ENCODE results near the gene TEP1. TPM values are rescaled to one million over a fixed set of nuclear protein-coding genes. Genes with fewer than 3 reads are reported as not detected.

Gene TEP1
- total and polyA plus RNA-seq, 2 of the 13 experiments (the other 11 are each of a cell fraction or from before 2014, with no cell fraction given) = 11.0 to 12.8 TPM

DNA sequence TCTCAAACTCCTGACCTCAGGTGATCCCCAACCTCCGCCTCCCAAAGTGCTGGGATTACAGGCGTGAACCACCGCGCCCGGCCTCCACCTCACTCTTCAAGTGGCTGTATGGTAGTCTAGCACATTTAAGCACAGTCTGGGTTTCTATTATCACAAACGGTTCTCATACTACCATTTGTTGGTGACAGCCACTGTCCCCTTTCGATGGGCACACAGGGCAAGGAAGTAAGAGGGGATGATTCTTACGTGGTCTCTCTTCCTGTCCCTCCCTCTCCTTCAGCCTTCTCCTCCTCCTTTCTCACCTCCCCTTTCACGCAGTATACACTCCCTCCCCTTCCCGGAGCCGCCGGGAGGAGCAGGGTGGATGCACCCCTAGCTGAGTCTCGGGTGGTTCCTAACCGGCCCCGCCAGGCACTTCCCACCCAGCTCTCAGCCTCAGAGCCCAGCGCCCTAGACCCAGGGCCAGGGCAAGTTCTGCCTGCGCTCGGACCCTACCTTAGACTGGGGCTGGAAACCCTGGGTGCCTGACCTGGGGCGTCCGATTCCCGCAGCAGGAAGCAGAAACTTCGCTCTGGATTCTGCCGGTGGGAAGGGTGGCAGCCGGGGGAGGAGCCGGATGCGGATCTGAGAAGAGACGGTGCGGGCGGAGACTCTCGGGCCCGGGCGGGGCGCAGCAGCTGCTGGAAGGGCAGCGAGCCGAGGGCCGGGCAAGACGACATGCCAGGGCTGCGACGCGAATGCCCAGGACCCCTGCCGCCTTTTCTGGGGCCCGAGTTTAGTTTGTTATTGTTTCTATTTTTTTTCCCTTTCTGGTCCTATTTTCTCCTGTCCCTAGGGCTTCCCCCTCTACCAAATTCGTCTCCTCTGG lies at the start of gene TEP1 (continued):
- TF ChIP-seq ZSCAN20 (CRISPR knock-in tag; IDR thresholded peaks at IDR 0.05; ENCODE audit: borderline replicate concordance) = peak; percentile 95; the same call in 1 of the 2 replicates
- TF ChIP-seq, protein P1, sequence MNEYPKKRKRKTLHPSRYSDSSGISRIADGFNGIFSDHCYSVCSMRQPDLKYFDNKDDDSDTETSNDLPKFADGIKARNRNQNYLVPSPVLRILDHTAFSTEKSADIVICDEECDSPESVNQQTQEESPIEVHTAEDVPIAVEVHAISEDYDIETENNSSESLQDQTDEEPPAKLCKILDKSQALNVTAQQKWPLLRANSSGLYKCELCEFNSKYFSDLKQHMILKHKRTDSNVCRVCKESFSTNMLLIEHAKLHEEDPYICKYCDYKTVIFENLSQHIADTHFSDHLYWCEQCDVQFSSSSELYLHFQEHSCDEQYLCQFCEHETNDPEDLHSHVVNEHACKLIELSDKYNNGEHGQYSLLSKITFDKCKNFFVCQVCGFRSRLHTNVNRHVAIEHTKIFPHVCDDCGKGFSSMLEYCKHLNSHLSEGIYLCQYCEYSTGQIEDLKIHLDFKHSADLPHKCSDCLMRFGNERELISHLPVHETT (CRISPR knock-in tag; conservative IDR thresholded peaks at IDR 0.05) = no peak; the same call in 1 of the 2 replicates
- peak; percentile 74 for TF ChIP-seq ZNF547 (CRISPR knock-in tag; IDR thresholded peaks at IDR 0.05)
- peak; percentile 80 for TF ChIP-seq RXRA (CRISPR knock-in tag; IDR thresholded peaks at IDR 0.05)
- TF ChIP-seq, protein P2, sequence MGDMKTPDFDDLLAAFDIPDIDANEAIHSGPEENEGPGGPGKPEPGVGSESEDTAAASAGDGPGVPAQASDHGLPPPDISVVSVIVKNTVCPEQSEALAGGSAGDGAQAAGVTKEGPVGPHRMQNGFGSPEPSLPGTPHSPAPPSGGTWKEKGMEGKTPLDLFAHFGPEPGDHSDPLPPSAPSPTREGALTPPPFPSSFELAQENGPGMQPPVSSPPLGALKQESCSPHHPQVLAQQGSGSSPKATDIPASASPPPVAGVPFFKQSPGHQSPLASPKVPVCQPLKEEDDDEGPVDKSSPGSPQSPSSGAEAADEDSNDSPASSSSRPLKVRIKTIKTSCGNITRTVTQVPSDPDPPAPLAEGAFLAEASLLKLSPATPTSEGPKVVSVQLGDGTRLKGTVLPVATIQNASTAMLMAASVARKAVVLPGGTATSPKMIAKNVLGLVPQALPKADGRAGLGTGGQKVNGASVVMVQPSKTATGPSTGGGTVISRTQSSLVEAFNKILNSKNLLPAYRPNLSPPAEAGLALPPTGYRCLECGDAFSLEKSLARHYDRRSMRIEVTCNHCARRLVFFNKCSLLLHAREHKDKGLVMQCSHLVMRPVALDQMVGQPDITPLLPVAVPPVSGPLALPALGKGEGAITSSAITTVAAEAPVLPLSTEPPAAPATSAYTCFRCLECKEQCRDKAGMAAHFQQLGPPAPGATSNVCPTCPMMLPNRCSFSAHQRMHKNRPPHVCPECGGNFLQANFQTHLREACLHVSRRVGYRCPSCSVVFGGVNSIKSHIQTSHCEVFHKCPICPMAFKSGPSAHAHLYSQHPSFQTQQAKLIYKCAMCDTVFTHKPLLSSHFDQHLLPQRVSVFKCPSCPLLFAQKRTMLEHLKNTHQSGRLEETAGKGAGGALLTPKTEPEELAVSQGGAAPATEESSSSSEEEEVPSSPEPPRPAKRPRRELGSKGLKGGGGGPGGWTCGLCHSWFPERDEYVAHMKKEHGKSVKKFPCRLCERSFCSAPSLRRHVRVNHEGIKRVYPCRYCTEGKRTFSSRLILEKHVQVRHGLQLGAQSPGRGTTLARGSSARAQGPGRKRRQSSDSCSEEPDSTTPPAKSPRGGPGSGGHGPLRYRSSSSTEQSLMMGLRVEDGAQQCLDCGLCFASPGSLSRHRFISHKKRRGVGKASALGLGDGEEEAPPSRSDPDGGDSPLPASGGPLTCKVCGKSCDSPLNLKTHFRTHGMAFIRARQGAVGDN (CRISPR knock-in tag; IDR thresholded peaks at IDR 0.05) = peak; percentile 91
- no peak for TF ChIP-seq ZNF460 (CRISPR knock-in tag; IDR thresholded peaks at IDR 0.05; ENCODE audit: borderline replicate concordance)
- 0 out of 2 replicates have a peak, but pooled peaks have one; percentile 3 for TF ChIP-seq TSC22D2 (CRISPR knock-in tag; IDR thresholded peaks at IDR 0.05; ENCODE audit: borderline replicate concordance)
- TF ChIP-seq, protein P3, sequence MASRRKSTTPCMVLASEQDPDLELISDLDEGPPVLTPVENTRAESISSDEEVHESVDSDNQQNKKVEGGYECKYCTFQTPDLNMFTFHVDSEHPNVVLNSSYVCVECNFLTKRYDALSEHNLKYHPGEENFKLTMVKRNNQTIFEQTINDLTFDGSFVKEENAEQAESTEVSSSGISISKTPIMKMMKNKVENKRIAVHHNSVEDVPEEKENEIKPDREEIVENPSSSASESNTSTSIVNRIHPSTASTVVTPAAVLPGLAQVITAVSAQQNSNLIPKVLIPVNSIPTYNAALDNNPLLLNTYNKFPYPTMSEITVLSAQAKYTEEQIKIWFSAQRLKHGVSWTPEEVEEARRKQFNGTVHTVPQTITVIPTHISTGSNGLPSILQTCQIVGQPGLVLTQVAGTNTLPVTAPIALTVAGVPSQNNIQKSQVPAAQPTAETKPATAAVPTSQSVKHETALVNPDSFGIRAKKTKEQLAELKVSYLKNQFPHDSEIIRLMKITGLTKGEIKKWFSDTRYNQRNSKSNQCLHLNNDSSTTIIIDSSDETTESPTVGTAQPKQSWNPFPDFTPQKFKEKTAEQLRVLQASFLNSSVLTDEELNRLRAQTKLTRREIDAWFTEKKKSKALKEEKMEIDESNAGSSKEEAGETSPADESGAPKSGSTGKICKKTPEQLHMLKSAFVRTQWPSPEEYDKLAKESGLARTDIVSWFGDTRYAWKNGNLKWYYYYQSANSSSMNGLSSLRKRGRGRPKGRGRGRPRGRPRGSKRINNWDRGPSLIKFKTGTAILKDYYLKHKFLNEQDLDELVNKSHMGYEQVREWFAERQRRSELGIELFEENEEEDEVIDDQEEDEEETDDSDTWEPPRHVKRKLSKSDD (CRISPR knock-in tag; IDR thresholded peaks at IDR 0.05; ENCODE audit: low read depth) = no peak
- TF ChIP-seq ZFP90 (CRISPR knock-in tag; IDR thresholded peaks at IDR 0.05; ENCODE audit: borderline replicate concordance) = 0 out of 2 replicates have a peak, but pooled peaks have one; percentile 84
- TF ChIP-seq ZNF296 (CRISPR knock-in tag; conservative IDR thresholded peaks at IDR 0.05) = peak; percentile 81; the same call in 1 of the 2 replicates
- TF ChIP-seq EP300 (IDR thresholded peaks at IDR 0.05; ENCODE audit: low read depth in 2 of 2, low read length in 2 of 2) = 0 out of 4 replicates have a peak, but pooled peaks of 1 of the 2 experiments have one; percentile 3
- TF ChIP-seq EP300 (CRISPR knock-in tag; IDR thresholded peaks at IDR 0.05; ENCODE audit: borderline replicate concordance) = no peak
- TF ChIP-seq ATF1 (CRISPR knock-in tag; IDR thresholded peaks at IDR 0.05) = no peak
- TF ChIP-seq CC2D1A (CRISPR knock-in tag; IDR thresholded peaks at IDR 0.05) = no peak
- TF ChIP-seq, protein P4, sequence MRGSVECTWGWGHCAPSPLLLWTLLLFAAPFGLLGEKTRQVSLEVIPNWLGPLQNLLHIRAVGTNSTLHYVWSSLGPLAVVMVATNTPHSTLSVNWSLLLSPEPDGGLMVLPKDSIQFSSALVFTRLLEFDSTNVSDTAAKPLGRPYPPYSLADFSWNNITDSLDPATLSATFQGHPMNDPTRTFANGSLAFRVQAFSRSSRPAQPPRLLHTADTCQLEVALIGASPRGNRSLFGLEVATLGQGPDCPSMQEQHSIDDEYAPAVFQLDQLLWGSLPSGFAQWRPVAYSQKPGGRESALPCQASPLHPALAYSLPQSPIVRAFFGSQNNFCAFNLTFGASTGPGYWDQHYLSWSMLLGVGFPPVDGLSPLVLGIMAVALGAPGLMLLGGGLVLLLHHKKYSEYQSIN (CRISPR knock-in tag; IDR thresholded peaks at IDR 0.05; ENCODE audit: borderline replicate concordance) = 0 out of 2 replicates have a peak, but pooled peaks have one; percentile 71
- no peak for TF ChIP-seq SP1 (IDR thresholded peaks at IDR 0.05)
- TF ChIP-seq SP1 (CRISPR knock-in tag; IDR thresholded peaks at IDR 0.05) = no peak; the same call in 1 of the 2 replicates
- TF ChIP-seq ZNF431 (CRISPR knock-in tag; IDR thresholded peaks at IDR 0.05; ENCODE audit: borderline replicate concordance, low read depth) = 0 out of 2 replicates have a peak, but pooled peaks have one; percentile 85
- TF ChIP-seq NCOA5 (CRISPR knock-in tag; IDR thresholded peaks at IDR 0.05) = no peak
